Esophagus muscularis mucosa (tissue), 3 donors: Measurements from ENCODE around the gene SLC35B1.

ENCODE experiments used
- CTCF ChIP-seq, 3 experiments: fragments of 200-600 bp in 2 of 3; fragments of 450-650 bp in 1 of 3; sonication (generic) in 2 of 3; IDR thresholded peaks; one replicate each; pipeline ENCODE4 v1.5.1; 2017 to 2019; ENCODE audit warnings: antibody characterized with exemption in 3 of 3, mild to moderate bottlenecking in 2 of 3, moderate library complexity in 1 of 3
- POLR2A ChIP-seq: fragments of 450-650 bp; IDR thresholded peaks from one replicate; pipeline ENCODE4 v1.6.1; 2017; ENCODE audit warnings: antibody characterized with exemption, moderate library complexity, mild to moderate bottlenecking, low read depth
- POLR2AphosphoS5 ChIP-seq, 2 donors: sonication (generic); formaldehyde crosslinking; IDR thresholded peaks; one replicate each; pipeline ENCODE4 v1.6.1; 2017; ENCODE audit warnings: antibody characterized with exemption in 2 of 2

- TF ChIP-seq POLR2A, result no peak
- TF ChIP-seq CTCF (IDR thresholded peaks at IDR 0.05), result no peak
- TF ChIP-seq POLR2AphosphoS5 (IDR thresholded peaks at IDR 0.05), result no peak
Measured at GRCh38 chr17:49734515-49735490, 27.0 kb upstream of the SLC35B1 start.
